Breast epithelium (tissue), 4 donors: ENCODE measurements around the gene PLA2G12B. TPM values are rescaled to one million over a fixed set of nuclear protein-coding genes. Genes with fewer than 3 reads are reported as not detected.
"Not testable (repeated sequence)": the region's sequence is repeated elsewhere in the genome, so short reads cannot be mapped to it uniquely, and the experiment has no call there.

ENCODE experiments used
- DNase-seq, 2 donors: peaks; one replicate each; pipeline ENCODE4 v3.0.0-alpha.2; 2019; ENCODE audit warnings: low spot score in 2 of 2
- H3K27ac ChIP-seq, 2 donors: fragments of 200-600 bp; sonication (generic) in 1 of 2; one replicate each; pipeline ENCODE4 v1.5.1; 2016 to 2019; ENCODE audit warnings: mild to moderate bottlenecking in 1 of 2
- H3K27me3 ChIP-seq, 2 donors: fragments of 200-600 bp; sonication (generic) in 1 of 2; one replicate each; pipeline versions ENCODE4 v1.5.1 to v1.6.0; 2017 to 2019; ENCODE audit warnings: control low read depth in 1 of 2, mild to moderate bottlenecking in 1 of 2
- H3K36me3 ChIP-seq: fragments of 200-600 bp; one replicate; pipeline ENCODE4 v1.5.1; 2019
- H3K4me1 ChIP-seq, 2 donors: fragments of 200-600 bp; sonication (generic); one replicate each; pipeline ENCODE4 v1.5.1; 2016 to 2019; ENCODE audit warnings: control low read depth in 1 of 2
- H3K4me3 ChIP-seq, 3 donors: fragments of 200-600 bp; sonication (generic); 1 replicate in 2 of 3; 2 replicates in 1 of 3; pipeline ENCODE4 v1.5.1; 2016 to 2019; ENCODE audit warnings: mild to moderate bottlenecking in 3 of 3, moderate library complexity in 2 of 3
- H3K9me3 ChIP-seq, 2 donors: fragments of 200-600 bp; sonication (generic) in 1 of 2; one replicate each; pipeline ENCODE4 v1.5.1; 2016 to 2019; ENCODE audit warnings: control low read depth in 1 of 2
- CTCF ChIP-seq, 3 donors: fragments of 450-650 bp; IDR thresholded peaks; one replicate each; pipeline ENCODE4 v1.5.1; 2016 to 2017; ENCODE audit warnings: antibody characterized with exemption in 3 of 3, mild to moderate bottlenecking in 3 of 3, moderate library complexity in 3 of 3
- POLR2A ChIP-seq: fragments of 450-650 bp; IDR thresholded peaks from one replicate; pipeline ENCODE4 v1.6.1; 2016; ENCODE audit warnings: antibody characterized with exemption, mild to moderate bottlenecking, moderate library complexity
- POLR2AphosphoS5 ChIP-seq, 3 donors: sonication (generic); formaldehyde crosslinking; IDR thresholded peaks; one replicate each; pipeline ENCODE4 v1.6.1; 2017; ENCODE audit warnings: antibody characterized with exemption in 3 of 3
- intact Hi-C: fragments of 100-400 bp; cut with DNase I; formaldehyde crosslinking; loops from one replicate; pipeline ENCODE4 v1.15.1; 2023; ENCODE audit warnings: low total_unique reads
- total RNA-seq, 3 donors: library from RNA; depleted of rRNA; stranded (reverse); fragments of >200 nt; gene quantifications; one replicate each; pipeline ENCODE4 v1.1.0, GENCODE V29; 2016

The PLA2G12B gene
- total RNA-seq, 3 donors from 2014 or later: not detected

- H3K36me3 ChIP-seq: no peaks in the 10 kb centered on the region
- no peak overlapping the region for H3K27ac ChIP-seq
- no peaks in the 10 kb centered on the region for H3K27me3 ChIP-seq
- no peak for DNase-seq
- no peak for TF ChIP-seq POLR2AphosphoS5 (IDR thresholded peaks at IDR 0.05)
- TF ChIP-seq CTCF (IDR thresholded peaks at IDR 0.05): no peak
- intact Hi-C loops: no loop called here
- no peaks in the 10 kb centered on the region for H3K4me1 ChIP-seq
- no peaks in the 10 kb centered on the region for H3K9me3 ChIP-seq
- no peak overlapping the region for H3K4me3 ChIP-seq
These were observed 42.8 kb downstream of the PLA2G12B start for GRCh38 chr10:72911758-72912157.

- no peaks in the 10 kb centered on the region for H3K9me3 ChIP-seq
- DNase-seq: no peak
- H3K4me1 ChIP-seq: no peaks in the 10 kb centered on the region
- no peaks in the 10 kb centered on the region for H3K36me3 ChIP-seq
- no peak overlapping the region for H3K4me3 ChIP-seq
- TF ChIP-seq POLR2A (no peak), CTCF (IDR thresholded peaks at IDR 0.05) (no peak), POLR2AphosphoS5 (IDR thresholded peaks at IDR 0.05) (no peak)
- H3K27me3 ChIP-seq: no peaks in the 10 kb centered on the region
- no peak overlapping the region for H3K27ac ChIP-seq
- intact Hi-C loops: no loop called here
These were observed 43.9 kb downstream of the PLA2G12B start for GRCh38 chr10:72910705-72911104.

GRCh38 chr10:72906446-72906845, 48.2 kb downstream of the PLA2G12B start:
- TF ChIP-seq CTCF (IDR thresholded peaks at IDR 0.05) (no peak), POLR2AphosphoS5 (IDR thresholded peaks at IDR 0.05) (no peak), POLR2A (no peak)

GRCh38 chr10:72904806-72905205, 49.8 kb downstream of the PLA2G12B start:
- intact Hi-C loops: no loop called here
- Histone ChIP-seq H3K4me1 (no peaks in the 10 kb centered on the region), H3K9me3 (no peaks in the 10 kb centered on the region), H3K27me3 (no peaks in the 10 kb centered on the region), H3K4me3 (no peak overlapping the region), H3K36me3 (no peaks in the 10 kb centered on the region), H3K27ac (no peak overlapping the region)
- no peak for DNase-seq
- no peak for TF ChIP-seq CTCF (IDR thresholded peaks at IDR 0.05)
- TF ChIP-seq POLR2A: no peak
- no peak for TF ChIP-seq POLR2AphosphoS5 (IDR thresholded peaks at IDR 0.05)

More at GRCh38 chr10:72906446-72906845, 48.2 kb downstream of the PLA2G12B start:
- no peaks in the 10 kb centered on the region for H3K9me3 ChIP-seq
- no peaks in the 10 kb centered on the region for H3K36me3 ChIP-seq
- intact Hi-C loops: no loop called here
- no peak overlapping the region for H3K4me3 ChIP-seq
- H3K27ac ChIP-seq: no peak overlapping the region
- no peaks in the 10 kb centered on the region for H3K4me1 ChIP-seq
- no peak for DNase-seq
- no peaks in the 10 kb centered on the region for H3K27me3 ChIP-seq

- H3K27me3 ChIP-seq, DNase-seq, H3K36me3 ChIP-seq, H3K9me3 ChIP-seq, H3K4me1 ChIP-seq, H3K4me3 ChIP-seq, H3K27ac ChIP-seq, intact Hi-C loops: not testable (repeated sequence)
These were observed 50.6 kb downstream of the PLA2G12B start for GRCh38 chr10:72903941-72904446.

GRCh38 chr10:72899545-72899944, 55.1 kb downstream of the PLA2G12B start:
- DNase-seq: no peak
- no peak overlapping the region for H3K27ac ChIP-seq
- no peaks in the 10 kb centered on the region for H3K27me3 ChIP-seq
- no peak overlapping the region for H3K4me3 ChIP-seq
- TF ChIP-seq POLR2AphosphoS5 (IDR thresholded peaks at IDR 0.05): no peak
- no peak for TF ChIP-seq CTCF (IDR thresholded peaks at IDR 0.05)
- TF ChIP-seq POLR2A: no peak
- no peaks in the 10 kb centered on the region for H3K4me1 ChIP-seq
- intact Hi-C loops: no loop called here
- no peaks in the 10 kb centered on the region for H3K36me3 ChIP-seq
- H3K9me3 ChIP-seq: no peaks in the 10 kb centered on the region
